ENCODE data around the gene TOP3A. TPM values are rescaled to one million over a fixed set of nuclear protein-coding genes. Genes with fewer than 3 reads are reported as not detected.

TOP3A gene
- total RNA-seq, 4 donors from 2014 or later, result 25.7 to 49.7 (median 35.0) TPM

DNA sequence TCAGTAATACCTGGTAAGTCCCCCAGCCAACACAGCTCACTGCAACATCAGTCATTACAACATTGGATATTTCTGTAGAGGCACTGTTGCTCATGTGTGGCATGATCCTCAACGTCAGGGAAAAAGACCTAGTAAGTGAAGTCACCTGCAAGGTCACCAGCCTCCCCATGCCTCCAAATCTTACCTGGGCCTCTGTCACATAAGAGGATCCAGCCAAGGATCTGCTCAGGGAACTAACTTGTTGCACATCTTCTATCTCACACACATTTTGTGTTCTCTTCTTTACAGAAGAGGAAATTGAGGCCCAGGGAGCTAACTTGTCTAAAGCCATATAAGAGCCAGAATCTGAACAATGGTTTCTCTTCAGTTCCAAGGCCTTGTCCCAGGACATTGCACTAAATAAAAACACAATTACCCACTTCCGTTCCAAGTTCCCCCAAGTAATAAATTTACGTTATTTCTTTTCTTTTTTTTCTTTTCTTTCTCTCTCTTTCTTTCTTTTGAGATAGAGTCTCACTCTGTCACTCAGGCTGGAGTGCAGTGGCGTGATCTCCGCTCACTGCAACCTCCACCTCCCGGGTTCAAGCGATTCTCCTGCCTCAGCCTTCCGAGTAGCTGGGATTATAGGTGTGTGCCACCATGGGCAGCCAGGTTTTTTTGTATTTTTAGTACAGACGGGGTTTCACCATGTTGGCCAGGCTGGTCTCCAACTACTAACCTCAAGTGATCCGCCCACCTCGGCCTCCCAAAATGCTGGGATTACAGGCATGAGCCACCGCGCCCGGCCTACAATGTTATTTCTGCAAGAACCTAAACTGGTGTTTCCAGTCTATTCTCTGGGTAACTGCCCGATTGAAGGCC lies 47.3 kb upstream of the TOP3A start:
- TF ChIP-seq, protein P1, sequence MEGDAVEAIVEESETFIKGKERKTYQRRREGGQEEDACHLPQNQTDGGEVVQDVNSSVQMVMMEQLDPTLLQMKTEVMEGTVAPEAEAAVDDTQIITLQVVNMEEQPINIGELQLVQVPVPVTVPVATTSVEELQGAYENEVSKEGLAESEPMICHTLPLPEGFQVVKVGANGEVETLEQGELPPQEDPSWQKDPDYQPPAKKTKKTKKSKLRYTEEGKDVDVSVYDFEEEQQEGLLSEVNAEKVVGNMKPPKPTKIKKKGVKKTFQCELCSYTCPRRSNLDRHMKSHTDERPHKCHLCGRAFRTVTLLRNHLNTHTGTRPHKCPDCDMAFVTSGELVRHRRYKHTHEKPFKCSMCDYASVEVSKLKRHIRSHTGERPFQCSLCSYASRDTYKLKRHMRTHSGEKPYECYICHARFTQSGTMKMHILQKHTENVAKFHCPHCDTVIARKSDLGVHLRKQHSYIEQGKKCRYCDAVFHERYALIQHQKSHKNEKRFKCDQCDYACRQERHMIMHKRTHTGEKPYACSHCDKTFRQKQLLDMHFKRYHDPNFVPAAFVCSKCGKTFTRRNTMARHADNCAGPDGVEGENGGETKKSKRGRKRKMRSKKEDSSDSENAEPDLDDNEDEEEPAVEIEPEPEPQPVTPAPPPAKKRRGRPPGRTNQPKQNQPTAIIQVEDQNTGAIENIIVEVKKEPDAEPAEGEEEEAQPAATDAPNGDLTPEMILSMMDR (IDR thresholded peaks at IDR 0.05), result no peak
- TF ChIP-seq POLR2A (IDR thresholded peaks at IDR 0.05), result no peak
- peaks cover 0 to 11% (median 0%) of the 10 kb centered on the region in 3 donors for H3K36me3 ChIP-seq
- H3K9me3 ChIP-seq, result no peaks in the 10 kb centered on the region
- peak overlapping the region in 3 of 4 donors; percentile 85 to 95 (median 86) for H3K4me3 ChIP-seq
- peak in 1 of 3 donors; percentile 19 for DNase-seq
- no peaks in the 10 kb centered on the region for H3K27me3 ChIP-seq
- peak overlapping the region; percentile 75 to 88 (median 82) for H3K27ac ChIP-seq
- H3K4me1 ChIP-seq, result peaks cover 0 to 18% (median 2%) of the 10 kb centered on the region in 4 donors

DNA sequence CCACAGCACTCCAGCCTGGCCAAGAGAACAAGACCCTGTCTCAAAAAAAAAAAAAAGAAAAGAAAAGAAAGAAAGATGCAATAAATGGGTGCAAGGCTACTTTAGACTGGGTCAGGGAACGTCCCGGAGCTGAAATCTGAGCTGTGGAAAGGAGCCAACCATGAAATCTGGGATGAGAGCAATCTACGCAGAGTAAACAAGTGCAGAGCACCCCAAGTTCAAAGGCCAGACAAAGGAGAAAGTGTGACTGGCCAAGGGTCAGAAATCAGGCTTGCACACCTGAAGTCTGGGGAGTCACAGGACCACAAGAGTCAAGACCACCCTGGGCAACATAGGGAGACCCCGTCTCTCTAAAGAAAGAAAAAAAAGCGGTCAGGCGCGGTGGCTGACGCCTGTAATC lies 45.7 kb upstream of the TOP3A start:
- peaks cover 0 to 19% (median 0%) of the 10 kb centered on the region in 3 donors for H3K36me3 ChIP-seq
- DNase-seq, result no peak
- no peaks in the 10 kb centered on the region for H3K9me3 ChIP-seq
- H3K4me3 ChIP-seq, result no peak overlapping the region
- no peak for TF ChIP-seq POLR2A (IDR thresholded peaks at IDR 0.05)
- TF ChIP-seq, protein P1 (IDR thresholded peaks at IDR 0.05), result no peak
- H3K27me3 ChIP-seq, result no peaks in the 10 kb centered on the region
- no peak overlapping the region for H3K27ac ChIP-seq
- peaks cover 0 to 18% (median 2%) of the 10 kb centered on the region in 4 donors for H3K4me1 ChIP-seq

DNA sequence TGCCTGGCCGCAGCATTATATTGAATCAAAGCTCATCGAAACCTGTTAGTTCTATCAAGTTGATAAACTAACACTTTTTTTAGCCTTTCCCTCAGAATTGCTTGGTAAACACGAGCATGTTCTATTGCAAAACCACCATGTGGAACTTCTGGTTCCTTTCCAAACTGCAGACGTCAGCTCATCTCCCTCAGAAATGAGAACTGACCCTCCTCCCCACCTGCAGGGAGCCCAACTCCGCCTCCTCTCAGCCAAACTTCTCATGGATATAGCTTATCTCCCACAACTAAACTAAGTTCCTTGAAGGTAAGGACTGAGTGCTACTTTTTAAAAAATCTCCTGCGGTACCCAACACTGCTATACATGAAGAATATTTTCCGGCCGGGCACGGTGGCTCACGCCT lies 41.8 kb upstream of the TOP3A start:
- no peaks in the 10 kb centered on the region for H3K27me3 ChIP-seq

DNA sequence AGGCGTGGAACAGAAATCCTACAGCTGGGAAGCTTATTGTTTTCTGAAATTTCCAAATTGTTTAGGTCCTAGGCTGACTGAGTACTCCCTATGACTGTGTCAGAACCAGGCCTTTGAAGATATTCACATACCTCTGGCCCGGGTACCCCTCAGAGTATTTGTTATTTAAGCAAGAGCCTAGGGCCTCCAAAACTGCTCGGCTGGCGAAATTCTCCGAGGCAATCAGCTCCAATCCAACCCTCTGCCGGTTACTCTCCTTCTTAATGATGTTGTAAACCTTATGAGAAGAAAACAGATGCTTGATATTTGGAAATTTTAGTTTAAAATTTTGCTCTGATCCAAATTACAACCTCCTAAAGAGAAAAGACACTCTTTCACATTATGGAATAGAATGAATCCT lies 38.7 kb upstream of the TOP3A start:
- H3K27me3 ChIP-seq, result no peaks in the 10 kb centered on the region
- TF ChIP-seq, protein P1 (IDR thresholded peaks at IDR 0.05), result no peak
- TF ChIP-seq POLR2A (IDR thresholded peaks at IDR 0.05), result no peak
- peaks cover 0 to 66% (median 0%) of the 10 kb centered on the region in 3 donors for H3K36me3 ChIP-seq
- no peaks in the 10 kb centered on the region for H3K4me1 ChIP-seq
- no peak overlapping the region for H3K27ac ChIP-seq
- no peak overlapping the region for H3K4me3 ChIP-seq
- no peaks in the 10 kb centered on the region for H3K9me3 ChIP-seq
- no peak for DNase-seq

More for the DNA sequence above, 41.8 kb upstream of the TOP3A start:
- no peak for TF ChIP-seq POLR2A (IDR thresholded peaks at IDR 0.05)
- TF ChIP-seq, protein P1 (IDR thresholded peaks at IDR 0.05), result no peak
- peak in 1 of 3 donors; percentile 67 for DNase-seq
- Histone ChIP-seq H3K27ac (peak overlapping the region in 2 of 4 donors; percentile 25 to 35), H3K9me3 (no peaks in the 10 kb centered on the region), H3K4me3 (no peak overlapping the region), H3K36me3 (peaks cover 0 to 50% (median 0%) of the 10 kb centered on the region in 3 donors), H3K4me1 (peaks cover 0 to 9% (median 0%) of the 10 kb centered on the region in 4 donors)

DNA sequence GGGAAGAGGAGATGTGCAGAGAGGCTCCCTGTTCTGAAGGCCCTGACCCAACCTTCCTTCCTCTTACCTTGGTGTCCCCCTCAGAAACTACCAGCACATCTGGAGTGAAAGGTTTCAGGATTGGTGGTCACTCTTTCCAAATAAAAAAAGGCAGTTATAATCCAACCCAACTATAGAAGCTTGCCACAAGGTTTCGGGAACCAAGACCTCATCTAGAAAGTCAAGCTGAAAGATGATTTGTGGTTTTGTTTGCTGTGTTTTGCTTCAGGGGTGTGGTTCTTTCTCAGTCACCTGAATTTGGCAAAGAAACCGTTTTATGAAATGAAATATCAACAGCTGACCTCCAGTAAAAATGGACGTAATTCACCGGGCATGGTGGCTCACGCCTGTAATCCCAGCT lies 29.2 kb upstream of the TOP3A start:
- Histone ChIP-seq H3K27ac (no peak overlapping the region), H3K4me1 (no peaks in the 10 kb centered on the region), H3K4me3 (no peak overlapping the region), H3K27me3 (no peaks in the 10 kb centered on the region), H3K9me3 (no peaks in the 10 kb centered on the region), H3K36me3 (peaks cover 0 to 84% (median 0%) of the 10 kb centered on the region in 3 donors)
- DNase-seq, result no peak
- no peak for TF ChIP-seq POLR2A (IDR thresholded peaks at IDR 0.05)
- TF ChIP-seq, protein P1 (IDR thresholded peaks at IDR 0.05), result no peak
